ENCODE data around the gene CNKSR3. TPM values are rescaled to one million over a fixed set of nuclear protein-coding genes. Genes with fewer than 3 reads are reported as not detected.

CNKSR3 gene
- polyA plus RNA-seq, 2 donors, result 12.0 to 12.9 TPM

- no peak overlapping the region for H3K27ac ChIP-seq (ENCODE audit: low read depth in 2 of 2, low read length in 1 of 2)
- H3K9me3 ChIP-seq (ENCODE audit: control insufficient read depth in 2 of 2, insufficient read depth in 1 of 2, low read depth in 1 of 2, low read length in 1 of 2), result no peaks in the 10 kb centered on the region
- 91 to 94% methylated on average over 2 of the region's 2 CpGs for WGBS, 2 donors
Observed at GRCh38 chr6:154373971-154374370, 136.5 kb downstream of the CNKSR3 start.

DNA sequence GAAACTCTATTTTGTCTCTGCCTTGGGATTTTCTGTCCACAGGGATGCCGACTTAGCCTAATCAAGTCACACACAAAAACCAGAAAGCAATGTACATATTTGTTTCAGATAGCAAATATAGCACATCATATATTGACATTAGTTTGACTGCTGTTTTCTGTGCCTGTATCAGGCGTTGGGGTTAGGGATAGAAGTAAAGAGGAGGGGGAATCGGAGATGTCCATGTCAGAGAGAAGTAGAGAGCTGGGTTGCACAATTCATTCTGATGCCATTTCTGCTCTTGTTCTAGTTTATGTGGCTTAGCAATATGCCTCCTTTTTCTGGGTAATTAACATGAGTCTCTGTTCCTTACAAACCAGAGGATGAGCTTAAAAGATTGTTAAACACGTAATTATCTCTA lies 139.2 kb downstream of the CNKSR3 start:
- WGBS, 2 donors, result 80 to 88% methylated on average over 4 of the region's 4 CpGs
- no peak overlapping the region for H3K4me3 ChIP-seq (ENCODE audit: low read depth in 1 of 2, low read length in 2 of 2)
- H3K27ac ChIP-seq (ENCODE audit: low read depth in 2 of 2, low read length in 1 of 2), result no peak overlapping the region
- no peaks in the 10 kb centered on the region for H3K36me3 ChIP-seq (ENCODE audit: control insufficient read depth in 2 of 2, insufficient read depth in 2 of 2, low read length in 1 of 2)
- H3K9me3 ChIP-seq (ENCODE audit: control insufficient read depth in 2 of 2, insufficient read depth in 1 of 2, low read depth in 1 of 2, low read length in 1 of 2), result no peaks in the 10 kb centered on the region
- H3K27me3 ChIP-seq (ENCODE audit: control insufficient read depth in 1 of 2, insufficient read depth in 2 of 2, low read length in 2 of 2), result no peaks in the 10 kb centered on the region
- H3K4me1 ChIP-seq (ENCODE audit: control insufficient read depth in 2 of 2, insufficient read depth in 2 of 2, low read length in 1 of 2), result peaks cover 0 to 2% of the 10 kb centered on the region in 2 donors

More at GRCh38 chr6:154373971-154374370, 136.5 kb downstream of the CNKSR3 start:
- Histone ChIP-seq H3K36me3 (ENCODE audit: control insufficient read depth in 2 of 2, insufficient read depth in 2 of 2, low read length in 1 of 2) (no peaks in the 10 kb centered on the region), H3K4me1 (ENCODE audit: control insufficient read depth in 2 of 2, insufficient read depth in 2 of 2, low read length in 1 of 2) (peaks cover 0 to 1% of the 10 kb centered on the region in 2 donors), H3K4me3 (ENCODE audit: low read depth in 1 of 2, low read length in 2 of 2) (no peak overlapping the region), H3K27me3 (ENCODE audit: control insufficient read depth in 1 of 2, insufficient read depth in 2 of 2, low read length in 2 of 2) (no peaks in the 10 kb centered on the region)

GRCh38 chr6:154370545-154370944 lies 139.9 kb downstream of the CNKSR3 start:
- Histone ChIP-seq H3K9me3 (ENCODE audit: control insufficient read depth in 2 of 2, insufficient read depth in 1 of 2, low read depth in 1 of 2, low read length in 1 of 2) (no peaks in the 10 kb centered on the region), H3K36me3 (ENCODE audit: control insufficient read depth in 2 of 2, insufficient read depth in 2 of 2, low read length in 1 of 2) (no peaks in the 10 kb centered on the region), H3K27me3 (ENCODE audit: control insufficient read depth in 1 of 2, insufficient read depth in 2 of 2, low read length in 2 of 2) (no peaks in the 10 kb centered on the region), H3K27ac (ENCODE audit: low read depth in 2 of 2, low read length in 1 of 2) (no peak overlapping the region), H3K4me3 (ENCODE audit: low read depth in 1 of 2, low read length in 2 of 2) (no peak overlapping the region), H3K4me1 (ENCODE audit: control insufficient read depth in 2 of 2, insufficient read depth in 2 of 2, low read length in 1 of 2) (peaks cover 0 to 2% of the 10 kb centered on the region in 2 donors)
- WGBS, 2 donors, result 15 to 20% methylated on average over 4 of the region's 4 CpGs

DNA sequence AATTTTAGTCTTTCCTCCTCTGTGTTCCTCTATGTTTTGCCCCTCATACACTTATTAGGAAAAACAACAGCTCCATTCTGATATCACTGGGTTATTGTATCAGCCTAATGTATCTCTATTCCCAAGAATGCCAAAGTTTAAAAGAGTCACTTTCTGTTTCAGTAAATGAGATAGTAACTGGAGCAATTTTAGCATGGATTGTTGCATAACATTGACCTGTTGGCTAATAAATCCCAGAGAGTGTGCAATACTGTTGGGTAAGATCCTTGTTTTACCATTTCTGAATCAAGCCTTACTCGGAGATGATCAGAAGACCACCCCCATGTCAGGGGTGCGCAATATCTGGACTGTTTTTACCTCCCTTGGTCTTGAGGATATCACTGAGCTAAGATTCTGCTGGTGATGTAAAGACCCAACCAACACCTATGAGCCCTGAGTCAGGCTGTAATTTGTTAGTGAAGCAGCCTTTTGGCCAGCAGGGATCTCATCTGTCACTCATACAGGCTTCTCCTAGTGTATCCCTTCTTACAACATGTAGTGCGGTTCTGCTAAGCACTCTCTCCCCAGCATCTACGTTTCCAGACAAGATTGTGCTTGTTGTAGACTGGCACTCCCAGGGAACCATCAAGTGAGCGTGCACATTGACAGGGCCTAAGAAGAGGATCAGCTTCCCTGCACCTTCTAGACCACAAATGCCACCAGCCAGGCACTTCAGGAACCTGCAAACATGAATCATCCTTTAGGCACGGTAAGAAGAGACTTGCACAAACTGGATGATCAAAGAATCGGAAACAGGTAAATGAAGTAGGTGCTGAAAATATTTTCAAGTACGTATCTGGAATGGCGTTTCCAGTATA lies 142.4 kb downstream of the CNKSR3 start:
- no peaks in the 10 kb centered on the region for H3K36me3 ChIP-seq (ENCODE audit: control insufficient read depth in 2 of 2, insufficient read depth in 2 of 2, low read length in 1 of 2)
- peaks cover 0 to 2% of the 10 kb centered on the region in 2 donors for H3K4me1 ChIP-seq (ENCODE audit: control insufficient read depth in 2 of 2, insufficient read depth in 2 of 2, low read length in 1 of 2)
- 52 to 71% methylated on average over 9 of the region's 9 CpGs for WGBS, 2 donors
- peak overlapping the region; percentile 60 to 66 for H3K27ac ChIP-seq (ENCODE audit: low read depth in 2 of 2, low read length in 1 of 2)
- no peak overlapping the region for H3K4me3 ChIP-seq (ENCODE audit: low read depth in 1 of 2, low read length in 2 of 2)
- no peaks in the 10 kb centered on the region for H3K9me3 ChIP-seq (ENCODE audit: control insufficient read depth in 2 of 2, insufficient read depth in 1 of 2, low read depth in 1 of 2, low read length in 1 of 2)
- no peaks in the 10 kb centered on the region for H3K27me3 ChIP-seq (ENCODE audit: control insufficient read depth in 1 of 2, insufficient read depth in 2 of 2, low read length in 2 of 2)

GRCh38 chr6:154367336-154367735 lies 143.1 kb downstream of the CNKSR3 start:
- H3K4me1 ChIP-seq (ENCODE audit: control insufficient read depth in 2 of 2, insufficient read depth in 2 of 2, low read length in 1 of 2), result peaks cover 0 to 2% of the 10 kb centered on the region in 2 donors
- no peak overlapping the region for H3K4me3 ChIP-seq (ENCODE audit: low read depth in 1 of 2, low read length in 2 of 2)
- H3K27me3 ChIP-seq (ENCODE audit: control insufficient read depth in 1 of 2, insufficient read depth in 2 of 2, low read length in 2 of 2), result no peaks in the 10 kb centered on the region
- H3K9me3 ChIP-seq (ENCODE audit: control insufficient read depth in 2 of 2, insufficient read depth in 1 of 2, low read depth in 1 of 2, low read length in 1 of 2), result no peaks in the 10 kb centered on the region
- no peaks in the 10 kb centered on the region for H3K36me3 ChIP-seq (ENCODE audit: control insufficient read depth in 2 of 2, insufficient read depth in 2 of 2, low read length in 1 of 2)
- 84 to 87% methylated on average over 5 of the region's 5 CpGs for WGBS, 2 donors
- H3K27ac ChIP-seq (ENCODE audit: low read depth in 2 of 2, low read length in 1 of 2), result no peak overlapping the region

DNA sequence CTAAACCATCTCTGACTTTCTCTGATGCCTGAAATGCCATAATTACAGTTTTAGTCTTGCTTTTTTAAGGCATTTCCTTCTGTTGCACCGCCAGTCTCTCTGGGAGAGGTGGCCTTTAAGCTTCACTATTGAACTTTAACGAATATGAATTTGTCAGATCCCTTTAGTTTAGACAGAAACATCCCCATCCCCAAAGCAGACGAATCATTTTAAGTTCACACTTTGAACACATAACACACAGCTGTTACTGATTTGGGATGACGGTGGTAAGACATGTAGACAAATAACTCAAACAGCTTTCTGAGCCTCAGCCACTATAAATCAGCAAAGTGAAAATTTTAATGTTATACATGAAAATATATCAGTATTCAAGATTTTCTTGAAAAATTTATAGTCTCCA lies 146.7 kb downstream of the CNKSR3 start:
- Histone ChIP-seq H3K36me3 (ENCODE audit: control insufficient read depth in 2 of 2, insufficient read depth in 2 of 2, low read length in 1 of 2) (no peaks in the 10 kb centered on the region), H3K4me1 (ENCODE audit: control insufficient read depth in 2 of 2, insufficient read depth in 2 of 2, low read length in 1 of 2) (no peaks in the 10 kb centered on the region), H3K4me3 (ENCODE audit: low read depth in 1 of 2, low read length in 2 of 2) (no peak overlapping the region), H3K27me3 (ENCODE audit: control insufficient read depth in 1 of 2, insufficient read depth in 2 of 2, low read length in 2 of 2) (no peaks in the 10 kb centered on the region), H3K9me3 (ENCODE audit: control insufficient read depth in 2 of 2, insufficient read depth in 1 of 2, low read depth in 1 of 2, low read length in 1 of 2) (peaks cover 0 to 2% of the 10 kb centered on the region in 2 donors), H3K27ac (ENCODE audit: low read depth in 2 of 2, low read length in 1 of 2) (no peak overlapping the region)
- 68 to 75% methylated on average over 4 of the region's 4 CpGs for WGBS, 2 donors

DNA sequence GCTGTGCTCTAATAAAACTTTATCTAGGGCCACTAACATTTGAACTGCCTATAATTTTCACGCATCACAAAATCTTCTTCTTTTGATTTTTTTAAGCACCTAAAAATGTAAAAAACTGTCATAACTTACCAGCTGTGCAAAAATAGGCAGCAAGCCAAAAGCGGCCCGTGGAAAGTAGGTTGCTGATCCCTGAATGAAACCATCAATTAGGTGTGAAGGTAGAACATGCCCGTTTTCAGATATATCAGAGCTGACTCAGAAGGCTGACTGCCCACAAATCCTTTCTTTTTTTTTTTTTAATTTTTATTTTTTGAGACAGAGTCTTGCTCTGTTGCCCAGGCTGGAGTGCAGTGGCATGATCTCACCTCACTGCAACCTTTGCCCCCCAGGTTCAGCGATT lies 149.0 kb downstream of the CNKSR3 start:
- Histone ChIP-seq H3K36me3 (ENCODE audit: control insufficient read depth in 2 of 2, insufficient read depth in 2 of 2, low read length in 1 of 2) (no peaks in the 10 kb centered on the region), H3K4me1 (ENCODE audit: control insufficient read depth in 2 of 2, insufficient read depth in 2 of 2, low read length in 1 of 2) (no peaks in the 10 kb centered on the region), H3K9me3 (ENCODE audit: control insufficient read depth in 2 of 2, insufficient read depth in 1 of 2, low read depth in 1 of 2, low read length in 1 of 2) (peaks cover 0 to 2% of the 10 kb centered on the region in 2 donors), H3K27ac (ENCODE audit: low read depth in 2 of 2, low read length in 1 of 2) (no peak overlapping the region), H3K4me3 (ENCODE audit: low read depth in 1 of 2, low read length in 2 of 2) (no peak overlapping the region), H3K27me3 (ENCODE audit: control insufficient read depth in 1 of 2, insufficient read depth in 2 of 2, low read length in 2 of 2) (no peaks in the 10 kb centered on the region)
- WGBS, 2 donors, result 76 to 77% methylated on average over 5 of the region's 5 CpGs

DNA sequence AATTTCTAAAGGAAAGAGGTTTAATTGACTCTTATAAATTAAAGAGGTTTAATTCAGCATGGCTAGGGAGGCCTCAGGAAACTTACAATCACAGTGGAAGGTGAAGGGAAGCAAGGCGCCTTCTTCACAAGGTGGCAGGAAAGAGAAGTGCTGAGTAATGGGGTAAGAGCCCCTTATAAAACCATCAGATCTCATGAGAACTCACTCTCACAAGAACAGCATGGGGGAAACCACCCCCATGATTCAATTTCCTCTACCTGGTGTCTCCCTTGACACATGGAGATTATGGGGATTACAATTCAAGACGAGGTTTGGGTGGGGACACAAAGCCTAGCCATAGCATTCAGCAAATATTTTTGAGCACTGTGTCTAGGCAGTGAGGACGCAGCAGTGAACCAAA lies 150.0 kb downstream of the CNKSR3 start:
- Histone ChIP-seq H3K9me3 (ENCODE audit: control insufficient read depth in 2 of 2, insufficient read depth in 1 of 2, low read depth in 1 of 2, low read length in 1 of 2) (peaks cover 0 to 2% of the 10 kb centered on the region in 2 donors), H3K4me1 (ENCODE audit: control insufficient read depth in 2 of 2, insufficient read depth in 2 of 2, low read length in 1 of 2) (no peaks in the 10 kb centered on the region)
- 70 to 76% methylated on average over 3 of the region's 3 CpGs for WGBS, 2 donors

GRCh38 chr6:154359679-154360078 lies 150.8 kb downstream of the CNKSR3 start:
- Histone ChIP-seq H3K27me3 (ENCODE audit: control insufficient read depth in 1 of 2, insufficient read depth in 2 of 2, low read length in 2 of 2) (no peaks in the 10 kb centered on the region), H3K4me1 (ENCODE audit: control insufficient read depth in 2 of 2, insufficient read depth in 2 of 2, low read length in 1 of 2) (no peaks in the 10 kb centered on the region), H3K9me3 (ENCODE audit: control insufficient read depth in 2 of 2, insufficient read depth in 1 of 2, low read depth in 1 of 2, low read length in 1 of 2) (peaks cover 0 to 2% of the 10 kb centered on the region in 2 donors), H3K4me3 (ENCODE audit: low read depth in 1 of 2, low read length in 2 of 2) (no peak overlapping the region), H3K27ac (ENCODE audit: low read depth in 2 of 2, low read length in 1 of 2) (no peak overlapping the region), H3K36me3 (ENCODE audit: control insufficient read depth in 2 of 2, insufficient read depth in 2 of 2, low read length in 1 of 2) (no peaks in the 10 kb centered on the region)
- 62 to 67% methylated on average over 4 of the region's 4 CpGs for WGBS, 2 donors

More for the DNA sequence above, 150.0 kb downstream of the CNKSR3 start:
- H3K27me3 ChIP-seq (ENCODE audit: control insufficient read depth in 1 of 2, insufficient read depth in 2 of 2, low read length in 2 of 2), result no peaks in the 10 kb centered on the region
- H3K27ac ChIP-seq (ENCODE audit: low read depth in 2 of 2, low read length in 1 of 2), result no peak overlapping the region
- H3K4me3 ChIP-seq (ENCODE audit: low read depth in 1 of 2, low read length in 2 of 2), result no peak overlapping the region
- H3K36me3 ChIP-seq (ENCODE audit: control insufficient read depth in 2 of 2, insufficient read depth in 2 of 2, low read length in 1 of 2), result no peaks in the 10 kb centered on the region

DNA sequence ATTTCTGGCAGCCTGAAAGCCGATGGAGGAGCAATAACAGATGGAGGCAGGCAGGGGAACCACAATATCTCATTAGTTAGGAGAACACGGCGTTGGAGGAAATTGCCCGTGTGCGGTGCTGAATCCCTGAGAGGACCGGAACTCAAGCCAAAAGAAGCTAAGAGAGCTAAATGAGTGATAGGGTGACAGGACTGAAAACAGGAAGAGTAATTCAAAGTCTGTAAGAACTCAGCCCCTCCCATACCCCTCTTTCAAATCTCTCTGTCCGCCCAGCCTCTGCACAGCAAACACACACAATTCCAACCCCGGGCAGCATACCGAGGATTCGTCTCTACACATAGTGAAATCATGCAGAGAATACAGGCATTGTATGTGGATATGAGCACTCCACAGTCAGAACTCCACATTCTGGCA lies 151.3 kb downstream of the CNKSR3 start:
- no peaks in the 10 kb centered on the region for H3K4me1 ChIP-seq (ENCODE audit: control insufficient read depth in 2 of 2, insufficient read depth in 2 of 2, low read length in 1 of 2)
- no peak overlapping the region for H3K4me3 ChIP-seq (ENCODE audit: low read depth in 1 of 2, low read length in 2 of 2)
- WGBS, 2 donors, result 41 to 48% methylated on average over 10 of the region's 10 CpGs
- H3K36me3 ChIP-seq (ENCODE audit: control insufficient read depth in 2 of 2, insufficient read depth in 2 of 2, low read length in 1 of 2), result no peaks in the 10 kb centered on the region
- H3K9me3 ChIP-seq (ENCODE audit: control insufficient read depth in 2 of 2, insufficient read depth in 1 of 2, low read depth in 1 of 2, low read length in 1 of 2), result peaks cover 0 to 2% of the 10 kb centered on the region in 2 donors
- H3K27ac ChIP-seq (ENCODE audit: low read depth in 2 of 2, low read length in 1 of 2), result no peak overlapping the region
- H3K27me3 ChIP-seq (ENCODE audit: control insufficient read depth in 1 of 2, insufficient read depth in 2 of 2, low read length in 2 of 2), result no peaks in the 10 kb centered on the region
